GM19240 (cell line): ENCODE measurements around the gene PDE4D.

Experiments
- DNase-seq: peaks from one replicate; pipeline ENCODE4 v3.0.0; 2011; ENCODE audit warnings: low spot score; ENCODE audit not compliant: insufficient read length

Gene PDE4D

GRCh38 chr5:59266410-59266809 is 627.1 kb downstream of the PDE4D start:
- DNase-seq: no peak

GRCh38 chr5:59264639-59265245 is 628.8 kb downstream of the PDE4D start:
- no peak for DNase-seq

- no peak for DNase-seq
These were observed 629.5 kb downstream of the PDE4D start for GRCh38 chr5:59264013-59264412.

GRCh38 chr5:59261969-59262368 is 631.6 kb downstream of the PDE4D start:
- no peak for DNase-seq

- DNase-seq: no peak
These were observed 632.6 kb downstream of the PDE4D start for GRCh38 chr5:59260973-59261372.

GRCh38 chr5:59260200-59260599 is 633.3 kb downstream of the PDE4D start:
- DNase-seq: no peak

- DNase-seq: no peak
These were observed 634.3 kb downstream of the PDE4D start for GRCh38 chr5:59259237-59259636.

GRCh38 chr5:59257488-59258400 is 635.8 kb downstream of the PDE4D start:
- DNase-seq: no peak

DNA sequence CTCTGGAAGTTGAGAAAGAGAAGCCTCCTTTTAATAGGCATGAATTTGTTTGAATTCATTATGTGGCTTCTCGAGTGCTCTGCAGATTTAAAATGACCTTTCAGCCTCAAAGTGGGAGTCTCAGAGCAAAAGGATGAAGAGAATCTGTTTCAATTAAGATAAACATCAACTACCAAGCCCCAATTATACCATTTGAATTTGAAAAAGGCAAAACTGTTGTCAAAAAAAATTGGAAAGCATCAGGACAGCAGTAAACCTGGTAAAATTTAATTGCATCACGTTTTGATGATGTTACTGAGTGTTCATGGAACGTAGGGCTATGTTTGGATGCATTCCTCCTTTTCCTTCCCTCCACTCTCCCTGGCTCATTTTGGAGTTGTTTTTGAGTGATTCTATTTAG is 637.2 kb downstream of the PDE4D start:
- DNase-seq: no peak

- no peak for DNase-seq
These were observed 639.4 kb downstream of the PDE4D start for GRCh38 chr5:59254055-59254687.

GRCh38 chr5:59253625-59254024 is 639.9 kb downstream of the PDE4D start:
- no peak for DNase-seq

- DNase-seq: no peak
These were observed 641.9 kb downstream of the PDE4D start for GRCh38 chr5:59251627-59252026.

DNA sequence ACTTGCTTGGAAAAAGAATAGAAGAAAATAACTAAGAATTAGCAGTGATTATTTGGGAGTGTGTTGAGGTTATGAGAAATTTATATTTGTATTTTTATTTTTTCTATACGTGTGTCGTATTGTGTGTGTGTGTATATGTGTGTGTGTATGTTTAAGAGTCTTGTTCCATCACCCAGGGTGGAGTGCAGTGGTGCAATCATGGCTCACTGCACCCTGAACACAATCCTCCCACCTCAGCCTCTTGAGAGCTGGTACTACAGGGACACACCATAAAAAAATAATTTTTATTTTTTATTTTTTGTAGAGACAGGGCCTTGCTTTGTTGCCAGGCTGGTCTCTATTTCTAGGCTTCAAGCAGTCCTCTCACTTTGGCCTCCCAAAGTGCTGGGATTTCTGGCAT is 643.8 kb downstream of the PDE4D start:
- DNase-seq: no peak

GRCh38 chr5:59249160-59249559 is 644.4 kb downstream of the PDE4D start:
- DNase-seq: no peak

DNA sequence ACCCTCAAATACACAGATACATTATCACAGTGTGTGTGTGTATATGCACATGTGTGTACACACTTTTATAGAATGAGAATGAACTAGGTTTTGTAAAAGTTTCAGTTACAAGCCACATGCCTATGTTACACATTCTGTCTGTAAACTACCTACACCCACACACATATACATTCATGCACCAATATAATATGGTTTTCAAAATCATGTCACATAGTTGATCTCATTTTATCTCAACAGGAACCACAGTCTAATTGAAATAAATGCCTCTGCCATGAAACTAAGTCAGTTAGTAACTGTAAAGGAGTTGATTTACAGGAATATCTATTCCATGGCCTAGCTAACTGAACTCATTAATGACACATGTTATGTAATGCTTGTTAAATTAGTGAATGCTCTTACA is 646.6 kb downstream of the PDE4D start:
- no peak for DNase-seq

- DNase-seq: no peak
These were observed 647.2 kb downstream of the PDE4D start for GRCh38 chr5:59246145-59246869.

GRCh38 chr5:59245198-59245597 is 648.3 kb downstream of the PDE4D start:
- no peak for DNase-seq

- DNase-seq: no peak
These were observed 652.0 kb downstream of the PDE4D start for GRCh38 chr5:59241552-59241951.

GRCh38 chr5:59241119-59241518 is 652.4 kb downstream of the PDE4D start:
- no peak for DNase-seq

GRCh38 chr5:59238126-59238902 is 655.2 kb downstream of the PDE4D start:
- no peak for DNase-seq

GRCh38 chr5:59236986-59237385 is 656.5 kb downstream of the PDE4D start:
- no peak for DNase-seq
